OCI-LY1 (cell line): ENCODE results near the gene ESPN.
A peak's percentile ranks its signal among the peaks of the same experiment; 100 is the strongest.
"Not testable (repeated sequence)": the region's sequence is repeated elsewhere in the genome, so short reads cannot be mapped to it uniquely, and the experiment has no call there.

Experiments used
- H2AFZ ChIP-seq: fragments of 200-600 bp; sonication (generic), shearing (Covaris generic); 2 replicates; pipeline ENCODE4 v1.6.0; 2014; ENCODE audit warnings: antibody characterized with exemption, mild to moderate bottlenecking, low read length
- H3F3A ChIP-seq: fragments of 200-600 bp; sonication (generic), shearing (Covaris generic); 2 replicates; pipeline ENCODE4 v1.6.0; 2014; ENCODE audit warnings: mild to moderate bottlenecking, antibody characterized with exemption, low read length, moderate library complexity; ENCODE audit not compliant: insufficient read depth
- H3K27ac ChIP-seq: fragments of 200-600 bp; sonication (generic); 2 replicates; pipeline ENCODE4 v1.5.1; 2014; ENCODE audit warnings: low read length, mixed run types, mild to moderate bottlenecking, low read depth; ENCODE audit not compliant: poor library complexity, severe bottlenecking
- H3K27me3 ChIP-seq: fragments of 200-600 bp; sonication (generic); 2 replicates; pipeline ENCODE4 v1.6.0; 2014; ENCODE audit warnings: antibody characterized with exemption, mild to moderate bottlenecking, low read length, moderate library complexity; ENCODE audit not compliant: insufficient read depth
- H3K36me3 ChIP-seq: fragments of 200-600 bp; sonication (generic); 2 replicates; pipeline ENCODE4 v1.6.1; 2014; ENCODE audit warnings: mild to moderate bottlenecking, antibody characterized with exemption, low read length, moderate library complexity, mixed read lengths; ENCODE audit not compliant: insufficient read depth
- H3K4me1 ChIP-seq: fragments of 200-600 bp; sonication (generic); 2 replicates; pipeline ENCODE4 v1.5.1; 2014; ENCODE audit warnings: mild to moderate bottlenecking, low read length, moderate library complexity; ENCODE audit not compliant: insufficient read depth, severe bottlenecking
- H3K4me2 ChIP-seq: fragments of 200-600 bp; sonication (generic), shearing (Covaris generic); 2 replicates; pipeline ENCODE4 v1.6.1; 2014; ENCODE audit warnings: low read length
- H3K4me3 ChIP-seq: fragments of 200-600 bp; sonication (generic); 2 replicates; pipeline ENCODE4 v1.5.1; 2014; ENCODE audit warnings: low read length, low read depth, mild to moderate bottlenecking, mixed read lengths; ENCODE audit not compliant: poor library complexity, severe bottlenecking
- H3K79me2 ChIP-seq: fragments of 200-600 bp; shearing (Covaris generic); 2 replicates; pipeline ENCODE4 v1.6.1; 2016; ENCODE audit warnings: mixed run types, low read length, mixed read lengths; ENCODE audit not compliant: insufficient read depth
- H3K9ac ChIP-seq: fragments of 200-600 bp; sonication (generic), shearing (Covaris generic); 2 replicates; pipeline ENCODE4 v1.6.1; 2014; ENCODE audit warnings: mild to moderate bottlenecking, low read length, mixed read lengths
- H3K9me2 ChIP-seq: fragments of 200-600 bp; sonication (generic), shearing (Covaris generic); 2 replicates; pipeline ENCODE4 v1.6.1; 2014; ENCODE audit warnings: low read depth, mild to moderate bottlenecking, low read length, mixed read lengths
- H3K9me3 ChIP-seq: fragments of 200-600 bp; shearing (Covaris generic); 2 replicates; pipeline ENCODE4 v1.6.1; 2014; ENCODE audit warnings: low read length, mixed read lengths
- H4K20me1 ChIP-seq: fragments of 200-600 bp; sonication (generic), shearing (Covaris generic); 2 replicates; pipeline ENCODE4 v1.6.0; 2016; ENCODE audit warnings: mild to moderate bottlenecking, low read length; ENCODE audit not compliant: insufficient read depth
- CTCF ChIP-seq: fragments of 200-600 bp; sonication (generic), shearing (Covaris generic); IDR thresholded peaks from 2 replicates; pipeline ENCODE4 v1.5.1; 2017; ENCODE audit warnings: mild to moderate bottlenecking, antibody characterized with exemption, low read length, moderate library complexity, mixed read lengths
- EZH2 ChIP-seq: fragments of 200-600 bp; sonication (generic), shearing (Covaris generic); IDR thresholded peaks from 2 replicates; pipeline ENCODE4 v1.8.0; 2017; ENCODE audit warnings: borderline replicate concordance, mixed run types, mild to moderate bottlenecking, antibody characterized with exemption, low read length, moderate library complexity, mixed read lengths

Gene ESPN

DNA sequence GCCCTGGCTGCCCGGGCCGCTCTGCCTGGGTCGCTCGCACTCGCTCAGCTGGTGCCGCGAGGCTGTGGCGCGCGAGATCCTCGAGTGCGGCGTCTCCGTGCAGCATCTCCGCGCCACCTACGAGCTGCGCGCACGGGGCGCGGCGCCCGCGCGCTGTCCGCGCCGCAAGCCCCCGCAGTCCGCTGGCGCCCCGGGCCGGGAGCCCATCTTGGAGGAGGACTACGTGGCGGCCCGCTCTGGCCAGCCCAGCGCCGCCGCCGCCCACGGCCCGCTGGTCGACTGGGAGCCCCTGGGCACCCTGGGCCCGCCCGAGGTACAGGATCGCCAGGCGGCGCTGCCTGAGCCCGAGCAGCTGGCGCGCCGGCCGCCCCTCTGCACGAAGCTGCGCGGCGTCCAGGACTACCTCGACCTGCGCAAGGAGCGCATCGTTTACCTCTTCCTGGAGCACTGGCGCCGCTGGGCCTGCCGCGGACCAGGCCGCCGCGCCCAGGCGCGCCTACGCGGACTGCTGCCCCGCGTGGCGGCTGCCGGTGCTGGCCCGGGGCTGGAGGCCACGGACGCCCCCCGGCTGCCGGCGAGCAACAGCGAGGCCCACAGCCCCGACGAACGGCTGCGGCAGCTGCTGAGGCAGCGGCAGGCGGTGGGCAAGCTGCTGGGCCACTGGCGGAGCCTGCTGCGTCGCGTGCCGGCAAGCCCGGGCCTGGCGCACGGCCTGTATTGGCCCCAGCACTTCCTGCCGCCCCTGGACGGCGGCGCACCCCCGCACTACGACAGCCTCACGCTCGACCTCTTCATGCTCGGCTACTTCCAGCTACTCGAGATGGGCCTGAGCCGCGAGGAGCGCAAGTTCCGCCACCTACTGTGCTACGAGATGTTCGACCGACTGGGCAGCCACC, 30.5 kb downstream of the ESPN start:
- no peaks in the 10 kb centered on the region for H3K9me2 ChIP-seq
- no peaks in the 10 kb centered on the region for H3F3A ChIP-seq
- H2AFZ ChIP-seq = no peak overlapping the region
- H3K4me1 ChIP-seq = peaks cover 4% of the 10 kb centered on the region
- no peaks in the 10 kb centered on the region for H3K36me3 ChIP-seq
- no peaks in the 10 kb centered on the region for H3K27me3 ChIP-seq
- TF ChIP-seq EZH2 = no peak
- TF ChIP-seq CTCF = no peak
- H3K4me3 ChIP-seq = no peak overlapping the region
- no peak overlapping the region for H3K27ac ChIP-seq
- no peaks in the 10 kb centered on the region for H3K79me2 ChIP-seq
- no peaks in the 10 kb centered on the region for H4K20me1 ChIP-seq
- H3K4me2 ChIP-seq = no peak overlapping the region
- H3K9ac ChIP-seq = no peak overlapping the region
- no peaks in the 10 kb centered on the region for H3K9me3 ChIP-seq

- H3K4me1 ChIP-seq = peaks cover 11% of the 10 kb centered on the region
- H3F3A ChIP-seq, H4K20me1 ChIP-seq, H3K79me2 ChIP-seq, H3K36me3 ChIP-seq, H3K4me2 ChIP-seq, H3K9me3 ChIP-seq, H3K27me3 ChIP-seq, H3K27ac ChIP-seq, H3K4me3 ChIP-seq, H2AFZ ChIP-seq, H3K9me2 ChIP-seq, H3K9ac ChIP-seq: not testable (repeated sequence)
Observed at GRCh38 chr1:6455752-6456520, 31.4 kb downstream of the ESPN start.

DNA sequence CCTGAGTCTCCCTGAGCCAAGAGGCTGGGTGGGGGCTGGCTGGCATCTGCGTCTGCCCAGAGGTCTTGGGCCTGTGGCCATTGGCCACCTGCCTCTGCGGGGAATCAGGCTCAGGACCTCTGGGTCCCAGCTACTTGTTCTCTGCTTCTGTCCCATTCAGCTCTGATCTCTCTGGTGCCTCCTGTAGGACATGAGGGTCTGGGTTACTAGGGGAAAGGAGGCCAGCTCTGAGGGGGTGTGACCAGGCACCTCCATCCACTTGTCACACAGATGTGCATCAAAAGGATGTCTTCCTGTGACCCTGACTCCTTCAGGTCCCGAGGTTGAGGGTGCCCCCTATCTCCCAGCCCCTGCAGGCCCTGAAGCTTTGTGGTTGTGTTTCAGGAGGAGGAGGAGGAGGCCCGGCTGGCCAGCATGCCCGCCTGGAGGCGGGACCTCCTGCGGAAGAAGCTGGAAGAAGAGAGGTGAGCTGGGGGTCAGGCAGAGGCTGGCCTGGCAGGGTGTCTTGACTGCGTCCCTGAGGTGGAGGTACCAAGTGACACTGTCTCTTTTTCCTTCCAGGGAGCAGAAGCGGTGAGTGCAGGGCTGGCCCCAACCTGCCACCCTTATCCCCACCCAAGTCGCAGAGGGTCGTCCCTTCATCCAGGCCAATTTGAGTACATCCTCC, 32.4 kb downstream of the ESPN start:
- Histone ChIP-seq H3K36me3 (no peaks in the 10 kb centered on the region), H3K4me1 (peaks cover 11% of the 10 kb centered on the region), H3K79me2 (no peaks in the 10 kb centered on the region), H3K9me2 (no peaks in the 10 kb centered on the region), H3K4me3 (no peak overlapping the region), H3K27ac (no peak overlapping the region), H3K4me2 (no peak overlapping the region), H4K20me1 (no peaks in the 10 kb centered on the region), H3F3A (no peaks in the 10 kb centered on the region), H3K9me3 (no peaks in the 10 kb centered on the region), H2AFZ (no peak overlapping the region), H3K27me3 (no peaks in the 10 kb centered on the region), H3K9ac (no peak overlapping the region)
- no peak for TF ChIP-seq EZH2
- TF ChIP-seq CTCF = peak; percentile 6; the same call in 1 of the 2 replicates
